ENCODE measurements around the gene LYVE1.
A peak's percentile ranks its signal among the peaks of the same experiment; 100 is the strongest.

The LYVE1 gene

GRCh38 chr11:10566257-10566957 lies 2.1 kb downstream of the LYVE1 start:
- CTCF ChIA-PET = interaction anchor here (1.3 to 1.9 kb wide), 4 partner anchors 13 to 161 kb away, joined by 4 to 5 read pairs (median 4); no protein-coding TSS in a partner anchor
- POLR2A ChIA-PET = no interaction called here
- no peak for DNase-seq (ENCODE audit: extremely low spot score)
- TF ChIP-seq CTCF (IDR thresholded peaks at IDR 0.05; ENCODE audit: control extremely low read depth, extremely low read depth, low read depth, missing control alignments) = no peak

GRCh38 chr11:10565493-10565892 lies 3.0 kb downstream of the LYVE1 start:
- TF ChIP-seq CTCF (IDR thresholded peaks at IDR 0.05; ENCODE audit: control extremely low read depth, extremely low read depth, low read depth, missing control alignments) = no peak
- no peak for DNase-seq (ENCODE audit: extremely low spot score)
- ChIA-PET POLR2A (no interaction called here), CTCF (interaction anchor here (1.1 to 1.9 kb wide), 6 partner anchors 9 to 171 kb away, joined by 3 to 7 read pairs (median 4); no protein-coding TSS in a partner anchor)

- TF ChIP-seq CTCF (IDR thresholded peaks at IDR 0.05; ENCODE audit: control extremely low read depth, extremely low read depth, low read depth, missing control alignments) = peak; percentile 27
- ChIA-PET CTCF (interaction anchor here (0.8 to 1.9 kb wide), 6 partner anchors 9 to 172 kb away, joined by 3 to 7 read pairs (median 4); no protein-coding TSS in a partner anchor), POLR2A (no interaction called here)
- no peak for DNase-seq (ENCODE audit: extremely low spot score)
Observed at GRCh38 chr11:10564696-10565318, 3.7 kb downstream of the LYVE1 start.

GRCh38 chr11:10564030-10564429 lies 4.4 kb downstream of the LYVE1 start:
- POLR2A ChIA-PET = no interaction called here
- no peak for TF ChIP-seq CTCF (IDR thresholded peaks at IDR 0.05; ENCODE audit: control extremely low read depth, extremely low read depth, low read depth, missing control alignments)
- CTCF ChIA-PET = interaction anchor here (0.8 to 1.0 kb wide), 2 partner anchors 9 to 23 kb away, joined by 3 to 5 read pairs; partner anchors contain the start of gene RNF141
- no peak for DNase-seq (ENCODE audit: extremely low spot score)

- CTCF ChIA-PET = interaction anchor here (0.6 to 1.6 kb wide), 2 partner anchors 9 to 21 kb away, joined by 3 read pairs; partner anchors contain the start of gene RNF141
- DNase-seq (ENCODE audit: extremely low spot score) = no peak
- no peak for TF ChIP-seq CTCF (IDR thresholded peaks at IDR 0.05; ENCODE audit: control extremely low read depth, extremely low read depth, low read depth, missing control alignments)
- POLR2A ChIA-PET = no interaction called here
Observed at GRCh38 chr11:10561947-10562346, 6.5 kb downstream of the LYVE1 start.

GRCh38 chr11:10561043-10561818 lies 7.2 kb downstream of the LYVE1 start:
- POLR2A ChIA-PET = no interaction called here
- TF ChIP-seq CTCF (IDR thresholded peaks at IDR 0.05; ENCODE audit: control extremely low read depth, extremely low read depth, low read depth, missing control alignments) = no peak
- CTCF ChIA-PET = interaction anchor here (0.6 to 1.7 kb wide), 4 partner anchors 10 to 148 kb away, joined by 3 read pairs; partner anchors contain the start of gene RNF141
- DNase-seq (ENCODE audit: extremely low spot score) = no peak
